Activated CD8-positive, alpha-beta memory T cell treated with anti-CD3 and anti-CD28 coated beads, Interleukin-2, amount 10 ng/mL, durations not matched to agents 7 days and 5 days (primary cell): ENCODE results near the gene RAB36. TPM values are rescaled to one million over a fixed set of nuclear protein-coding genes. Genes with fewer than 3 reads are reported as not detected.

ENCODE experiments used
- ATAC-seq: fragments of 150-1000 bp; cut with Tn5 transposase; one replicate; pipeline ENCODE4 v1.10.0; 2021; ENCODE audit warnings: moderate library complexity
- CTCF ChIA-PET: fragments of 350-600 bp; sonication (Branson Sonifier 250); formaldehyde crosslinking; loops from one replicate; lab custom pipeline; 2021; ENCODE audit warnings: antibody characterized with exemption; lab: Charles Lee
- DNase-seq: peaks from one replicate; pipeline ENCODE4 v3.0.0-alpha.2; 2020
- H3K27ac Mint-ChIP-seq: one replicate; pipeline ENCODE4 v1.8.0; 2021; ENCODE audit warnings: mild to moderate bottlenecking, mixed read lengths
- H3K27me3 Mint-ChIP-seq: one replicate; pipeline ENCODE4 v1.8.0; 2021; ENCODE audit warnings: mixed read lengths
- H3K36me3 Mint-ChIP-seq: one replicate; pipeline ENCODE4 v1.8.0; 2021; ENCODE audit warnings: mild to moderate bottlenecking, mixed read lengths
- H3K4me1 Mint-ChIP-seq: one replicate; pipeline ENCODE4 v1.8.0; 2021; ENCODE audit warnings: mixed read lengths
- H3K4me3 Mint-ChIP-seq: one replicate; pipeline ENCODE4 v1.8.0; 2021; ENCODE audit warnings: mild to moderate bottlenecking, moderate library complexity, mixed read lengths
- H3K9me3 Mint-ChIP-seq: one replicate; pipeline ENCODE4 v1.8.0; 2022; ENCODE audit warnings: low read depth, mixed read lengths
- total RNA-seq, 2 experiments: library from RNA; stranded (reverse); gene quantifications; one replicate each; pipeline ENCODE4 v1.2.3, GENCODE V29; 2021

The RAB36 gene
- total RNA-seq, 2 experiments from 2014 or later = 0.26 to 0.37 TPM

DNA sequence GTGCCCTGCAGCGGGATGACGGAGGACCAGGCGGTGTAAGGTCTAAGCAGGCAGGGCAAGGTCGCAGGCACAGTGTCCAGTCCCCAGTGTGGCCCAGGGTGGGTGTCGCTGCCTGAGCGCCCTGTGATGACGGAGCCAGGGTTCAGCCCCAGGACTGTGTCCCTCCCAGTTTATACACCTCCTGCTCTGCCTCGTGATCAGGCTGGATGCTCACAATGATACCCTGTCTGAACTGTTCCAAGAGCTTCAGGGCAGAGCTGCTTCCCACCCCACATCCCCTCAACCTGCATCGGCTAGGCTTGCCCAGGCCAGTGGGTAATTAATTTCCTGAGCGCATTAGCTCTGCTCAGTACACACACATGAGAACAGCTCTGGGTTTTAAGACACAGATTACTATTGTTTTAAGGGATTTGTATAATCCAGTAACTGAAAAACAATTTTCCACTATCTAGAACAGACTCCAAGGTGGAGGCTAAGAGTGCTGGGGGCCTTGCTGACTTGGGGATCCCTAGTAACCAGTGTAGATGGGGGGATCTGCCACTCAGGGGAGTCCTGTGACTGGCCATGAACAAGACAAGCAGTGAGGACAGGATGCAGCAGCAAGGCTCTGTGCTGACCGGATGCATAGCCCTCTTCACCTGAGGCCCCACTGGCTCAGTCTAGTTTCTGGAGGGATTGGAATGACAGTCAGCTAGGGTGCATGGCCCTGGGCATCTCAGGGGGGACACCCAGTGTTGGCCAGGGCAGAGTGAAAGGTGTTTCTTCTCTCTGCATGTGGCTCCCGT is 40.9 kb upstream of the RAB36 start:
- Mint-ChIP-seq H3K9me3 (no peaks in the 10 kb centered on the region), H3K27ac (no peak overlapping the region), H3K4me3 (no peak overlapping the region), H3K4me1 (no peaks in the 10 kb centered on the region), H3K27me3 (no peaks in the 10 kb centered on the region), H3K36me3 (no peaks in the 10 kb centered on the region)
- DNase-seq (no peak), ATAC-seq (no peak)
- CTCF ChIA-PET = interaction anchor here (0.8 kb wide), 1 partner anchor 69 kb away, joined by 3 read pairs; no protein-coding TSS in a partner anchor

DNA sequence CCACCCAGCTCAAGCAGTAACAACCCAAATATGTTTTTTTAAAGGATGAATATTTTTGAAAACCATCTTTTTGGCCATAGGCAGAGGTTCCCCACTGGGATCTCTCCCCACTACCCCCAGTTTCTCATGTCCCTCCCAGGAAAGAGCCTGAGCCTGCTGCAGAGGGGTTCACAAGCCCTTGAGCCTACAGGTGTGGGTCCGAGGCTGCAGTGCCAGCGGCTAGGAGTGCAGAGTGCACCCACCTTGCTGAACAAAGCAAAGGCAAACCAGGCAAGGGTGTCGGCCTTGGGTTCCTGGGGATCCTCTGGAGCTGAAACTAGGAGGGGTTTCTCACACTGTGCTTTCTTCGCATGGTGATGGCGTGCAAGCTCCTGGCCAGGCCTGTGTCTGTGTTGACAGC is 40.0 kb upstream of the RAB36 start:
- Mint-ChIP-seq H3K27me3 (no peaks in the 10 kb centered on the region), H3K36me3 (no peaks in the 10 kb centered on the region), H3K4me3 (no peak overlapping the region), H3K9me3 (no peaks in the 10 kb centered on the region), H3K4me1 (no peaks in the 10 kb centered on the region), H3K27ac (no peak overlapping the region)
- ATAC-seq (no peak), DNase-seq (no peak)
- CTCF ChIA-PET = interaction anchor here (0.6 kb wide), 1 partner anchor 509 kb away, joined by 3 read pairs; no protein-coding TSS in a partner anchor

DNA sequence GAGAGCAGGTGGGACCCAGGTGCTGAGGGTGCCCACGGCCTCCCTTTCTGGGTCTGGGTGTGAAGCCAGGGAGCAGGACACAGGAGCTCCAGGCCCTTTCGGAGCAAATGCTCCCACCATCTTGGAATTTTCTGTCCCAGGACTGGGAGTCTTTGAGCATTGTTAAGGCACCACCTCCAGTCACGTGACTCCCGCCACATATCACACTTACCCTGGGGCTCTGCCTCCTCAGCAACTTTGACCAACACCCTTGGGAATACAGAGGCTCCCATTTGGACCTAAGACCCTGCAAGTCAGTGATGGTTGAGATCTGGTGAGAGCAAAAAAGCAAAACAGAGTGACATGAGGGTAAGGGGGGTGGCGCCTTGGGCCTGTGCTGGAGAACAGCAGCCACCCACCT is 39.4 kb upstream of the RAB36 start:
- ATAC-seq (no peak), DNase-seq (no peak)
- Mint-ChIP-seq H3K4me1 (no peaks in the 10 kb centered on the region), H3K27ac (no peak overlapping the region), H3K36me3 (no peaks in the 10 kb centered on the region), H3K9me3 (no peaks in the 10 kb centered on the region), H3K27me3 (no peaks in the 10 kb centered on the region), H3K4me3 (no peak overlapping the region)
- CTCF ChIA-PET = interaction anchor here (0.6 kb wide), 1 partner anchor 509 kb away, joined by 3 read pairs; no protein-coding TSS in a partner anchor

DNA sequence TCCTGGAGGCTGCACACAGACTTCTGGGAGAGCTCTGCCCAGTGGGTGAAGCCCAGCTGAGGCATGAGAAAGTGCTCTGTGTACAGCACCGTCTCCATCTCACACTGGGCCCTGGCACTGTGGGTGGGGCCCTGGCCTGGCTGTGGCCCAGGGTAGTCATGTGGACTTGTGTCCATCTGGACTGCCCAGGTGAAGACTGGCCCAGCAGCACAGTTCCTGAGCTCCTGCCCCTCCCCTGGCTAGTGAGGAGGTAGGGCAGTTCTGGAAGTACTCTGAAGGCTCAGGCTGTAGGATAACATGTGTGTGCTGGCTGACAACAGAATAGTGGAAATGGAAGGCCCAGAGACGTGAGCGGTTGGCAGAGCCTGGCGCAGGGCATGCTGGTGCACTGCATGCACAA is 38.9 kb upstream of the RAB36 start:
- no peak for ATAC-seq
- no peaks in the 10 kb centered on the region for H3K4me1 Mint-ChIP-seq
- no peak overlapping the region for H3K27ac Mint-ChIP-seq
- CTCF ChIA-PET = no interaction called here
- H3K36me3 Mint-ChIP-seq = no peaks in the 10 kb centered on the region
- H3K9me3 Mint-ChIP-seq = no peaks in the 10 kb centered on the region
- H3K4me3 Mint-ChIP-seq = no peak overlapping the region
- DNase-seq = no peak
- H3K27me3 Mint-ChIP-seq = no peaks in the 10 kb centered on the region

DNA sequence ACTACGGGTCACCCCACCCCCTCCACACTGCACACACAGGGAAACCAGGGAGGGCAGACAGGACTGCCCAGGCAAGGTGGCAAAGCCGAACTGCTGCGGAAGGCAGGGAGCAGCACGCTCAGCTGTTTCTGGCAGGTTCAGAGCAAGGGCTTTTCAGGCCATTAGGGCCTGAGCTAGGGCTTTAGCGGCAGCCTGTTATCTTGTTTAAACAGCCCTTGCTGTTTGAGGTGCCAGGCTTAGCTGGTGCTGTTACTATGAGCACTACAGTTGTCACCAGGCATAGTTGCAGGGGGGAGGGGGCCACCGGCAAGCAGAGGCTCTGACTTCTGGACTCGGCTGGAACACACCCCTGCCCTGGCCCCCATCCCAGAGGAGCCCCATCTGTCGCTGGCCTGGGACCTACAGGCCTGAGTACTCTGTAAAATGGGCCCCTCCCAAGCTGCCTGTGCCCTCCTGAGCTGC is 38.3 kb upstream of the RAB36 start:
- Mint-ChIP-seq H3K9me3 (no peaks in the 10 kb centered on the region), H3K27ac (no peak overlapping the region), H3K27me3 (no peaks in the 10 kb centered on the region), H3K4me1 (no peaks in the 10 kb centered on the region), H3K4me3 (no peak overlapping the region), H3K36me3 (no peaks in the 10 kb centered on the region)
- DNase-seq (no peak), ATAC-seq (no peak)
- CTCF ChIA-PET = no interaction called here

DNA sequence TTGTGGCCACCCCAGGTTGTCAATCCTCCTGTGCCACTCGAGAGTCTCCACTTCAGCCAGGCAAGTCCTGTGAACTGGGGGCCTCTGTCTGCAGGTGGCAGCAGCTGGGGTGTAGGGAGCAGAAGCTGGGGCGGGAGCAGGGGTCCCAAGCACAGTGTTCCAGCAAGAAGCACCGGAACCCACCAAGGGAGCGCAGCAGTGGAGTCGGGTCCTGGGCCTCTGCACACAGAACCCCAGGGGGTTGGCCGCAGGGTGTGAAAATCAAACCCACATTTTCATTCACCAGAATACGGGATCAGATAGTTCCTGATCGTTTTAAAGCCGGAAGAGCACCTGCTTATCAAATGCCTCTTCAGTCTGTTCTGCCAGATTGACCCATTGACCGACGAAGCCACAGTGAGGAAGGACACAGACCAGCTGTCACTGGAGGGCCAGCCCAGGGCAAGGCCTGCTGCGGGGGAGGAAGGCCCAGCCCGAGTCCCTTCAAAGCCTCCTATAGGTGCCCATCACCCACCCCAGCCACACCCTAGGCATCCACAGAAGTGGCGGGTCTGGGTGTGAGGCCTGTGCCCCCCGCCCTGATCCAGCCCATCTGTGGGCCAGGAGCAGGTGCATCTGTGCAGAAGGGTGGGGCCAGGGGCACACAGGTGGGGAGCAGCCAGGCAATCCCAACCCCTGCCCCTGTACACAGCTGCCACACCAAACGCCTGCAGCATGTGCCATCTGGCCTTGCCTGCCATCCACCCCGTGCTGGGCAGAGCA is 37.6 kb upstream of the RAB36 start:
- H3K4me1 Mint-ChIP-seq = no peaks in the 10 kb centered on the region
- CTCF ChIA-PET = interaction anchor here (1.9 kb wide), 1 partner anchor 12 kb away, joined by 5 read pairs; no protein-coding TSS in a partner anchor
- H3K27ac Mint-ChIP-seq = no peak overlapping the region
- H3K9me3 Mint-ChIP-seq = no peaks in the 10 kb centered on the region
- no peaks in the 10 kb centered on the region for H3K27me3 Mint-ChIP-seq
- H3K4me3 Mint-ChIP-seq = no peak overlapping the region
- H3K36me3 Mint-ChIP-seq = no peaks in the 10 kb centered on the region
- ATAC-seq = no peak
- no peak for DNase-seq

DNA sequence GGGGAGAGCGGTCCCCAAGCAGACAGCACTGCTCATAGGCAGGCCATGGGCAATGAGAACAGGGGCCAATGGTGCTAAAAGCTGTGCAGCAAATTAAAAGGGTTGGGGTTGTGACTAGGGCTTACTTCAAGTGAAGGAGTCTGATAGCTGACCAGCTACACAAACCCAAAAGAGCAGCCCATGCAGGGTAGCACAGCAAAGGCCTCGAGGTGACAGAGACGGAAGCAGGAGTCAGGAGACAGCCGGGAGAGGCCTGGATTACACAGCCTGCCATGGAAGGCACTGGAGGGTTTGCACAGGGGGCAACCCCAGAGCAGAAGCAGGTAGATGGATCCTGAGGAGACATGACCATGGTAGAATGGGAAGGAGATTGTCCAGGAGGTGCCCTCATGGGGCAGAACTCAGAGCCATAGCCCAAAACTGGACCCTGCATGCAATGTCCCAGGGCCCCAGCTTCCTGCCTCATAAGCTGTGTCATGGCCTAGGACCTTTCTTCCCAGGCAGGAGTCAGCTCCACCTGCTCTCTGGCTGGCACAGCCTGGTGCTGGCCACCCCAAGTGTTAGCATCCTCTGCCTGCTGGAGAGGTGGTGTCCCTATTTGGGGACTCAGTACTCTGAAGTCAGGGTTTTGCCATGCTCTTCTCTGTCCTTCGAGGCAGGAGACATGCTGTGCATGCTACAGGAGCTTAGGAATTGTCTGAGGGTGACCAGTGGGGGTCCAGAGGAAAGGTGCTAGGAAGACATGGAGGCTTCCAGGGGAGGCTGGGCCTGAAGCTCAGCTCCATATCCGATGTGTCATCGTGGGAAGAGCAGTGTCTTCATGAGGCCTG is 36.8 kb upstream of the RAB36 start:
- H3K4me3 Mint-ChIP-seq = no peak overlapping the region
- ATAC-seq (no peak), DNase-seq (no peak)
- H3K9me3 Mint-ChIP-seq = no peaks in the 10 kb centered on the region
- H3K27ac Mint-ChIP-seq = no peak overlapping the region
- H3K36me3 Mint-ChIP-seq = no peaks in the 10 kb centered on the region
- no peaks in the 10 kb centered on the region for H3K4me1 Mint-ChIP-seq
- CTCF ChIA-PET = interaction anchor here (1.7 to 1.9 kb wide), 2 partner anchors 11 to 20 kb away, joined by 5 read pairs; no protein-coding TSS in a partner anchor
- no peaks in the 10 kb centered on the region for H3K27me3 Mint-ChIP-seq

DNA sequence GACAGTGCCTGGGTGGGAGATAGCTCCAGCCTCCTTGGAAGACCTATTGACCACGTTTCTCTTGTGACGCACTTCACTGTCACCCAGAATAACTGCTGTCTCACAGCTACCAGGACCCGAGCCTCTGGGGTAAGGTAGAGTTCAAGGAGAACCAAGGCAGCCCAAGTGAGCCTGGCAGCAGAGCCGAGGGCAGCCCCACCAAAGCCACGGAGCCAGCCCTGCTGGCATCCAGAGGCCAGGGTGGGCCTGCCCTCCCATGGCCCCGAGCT is 36.3 kb upstream of the RAB36 start:
- H3K9me3 Mint-ChIP-seq = no peaks in the 10 kb centered on the region
- no peak overlapping the region for H3K4me3 Mint-ChIP-seq
- no peaks in the 10 kb centered on the region for H3K4me1 Mint-ChIP-seq
- no peak for ATAC-seq
- no peaks in the 10 kb centered on the region for H3K27me3 Mint-ChIP-seq
- DNase-seq = no peak
- CTCF ChIA-PET = interaction anchor here (1.7 to 1.9 kb wide), 2 partner anchors 10 to 19 kb away, joined by 5 read pairs; no protein-coding TSS in a partner anchor
- no peak overlapping the region for H3K27ac Mint-ChIP-seq
- H3K36me3 Mint-ChIP-seq = no peaks in the 10 kb centered on the region

DNA sequence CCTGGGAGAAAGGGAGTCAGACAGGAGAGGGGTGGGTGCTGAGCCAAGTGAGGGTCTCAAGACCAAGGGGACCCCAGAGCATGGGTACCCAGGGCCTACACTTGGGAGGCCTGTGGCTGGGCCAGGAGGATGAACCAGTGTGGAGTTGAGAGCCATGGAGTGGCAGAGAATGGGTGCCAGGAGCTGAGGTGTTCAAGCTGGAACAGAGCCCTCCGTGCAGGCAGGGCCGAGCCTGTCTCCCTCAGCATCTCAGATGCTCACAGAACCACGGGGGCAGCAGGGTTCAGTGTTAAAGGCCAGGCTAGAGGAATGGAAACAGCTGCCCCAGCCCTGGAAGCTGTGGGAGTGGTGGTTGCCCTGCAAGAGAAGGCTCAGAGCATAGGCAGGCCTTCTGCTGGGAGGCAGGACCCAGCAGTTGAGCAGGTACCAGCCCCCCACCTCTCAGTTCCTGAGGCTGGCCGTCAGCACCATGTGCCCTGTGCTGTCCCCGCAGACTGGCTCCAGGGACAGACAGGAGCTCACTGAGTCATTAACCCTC is 35.8 kb upstream of the RAB36 start:
- Mint-ChIP-seq H3K27ac (no peak overlapping the region), H3K4me3 (no peak overlapping the region), H3K27me3 (no peaks in the 10 kb centered on the region), H3K9me3 (no peaks in the 10 kb centered on the region), H3K4me1 (no peaks in the 10 kb centered on the region), H3K36me3 (no peaks in the 10 kb centered on the region)
- ATAC-seq (no peak), DNase-seq (no peak)
- CTCF ChIA-PET = interaction anchor here (1.7 to 1.9 kb wide), 2 partner anchors 10 to 19 kb away, joined by 5 read pairs; no protein-coding TSS in a partner anchor

DNA sequence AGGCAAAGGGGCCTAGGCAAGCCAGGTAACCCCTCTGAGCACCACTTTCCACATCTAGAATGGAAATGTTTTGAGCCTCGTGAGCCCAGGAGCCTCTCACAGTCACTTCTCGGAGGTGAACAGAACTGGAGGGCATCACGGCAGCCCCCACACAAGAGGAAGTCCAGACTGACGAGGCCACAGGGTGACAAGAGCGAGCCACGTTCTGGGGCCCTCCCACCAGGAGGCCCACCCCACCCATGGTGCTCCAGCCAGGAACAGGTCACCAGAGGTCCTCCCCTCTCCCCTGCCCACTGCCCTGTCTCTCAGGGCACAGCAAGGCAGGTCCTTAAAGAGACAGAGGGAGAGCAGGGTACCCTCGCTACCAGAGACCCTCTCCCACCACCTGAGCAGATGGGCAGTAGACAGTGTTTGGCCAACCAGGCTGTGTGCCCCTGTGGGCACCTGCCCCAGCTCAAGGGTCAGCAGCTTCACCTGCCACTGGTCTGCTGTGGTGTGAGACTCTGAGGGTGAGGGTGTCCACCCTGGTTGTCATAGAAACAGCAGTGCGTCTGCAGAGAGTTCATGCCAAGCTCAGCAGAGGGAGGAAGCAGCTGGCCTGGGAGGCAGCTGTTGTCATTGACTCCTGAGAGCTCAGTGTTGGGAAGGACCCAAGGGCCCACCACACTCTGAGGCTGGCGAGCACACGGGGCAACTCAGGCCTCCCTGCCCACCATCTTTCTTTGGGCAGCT is 34.9 kb upstream of the RAB36 start:
- Mint-ChIP-seq H3K4me3 (no peak overlapping the region), H3K27ac (no peak overlapping the region), H3K9me3 (no peaks in the 10 kb centered on the region), H3K4me1 (no peaks in the 10 kb centered on the region), H3K27me3 (no peaks in the 10 kb centered on the region), H3K36me3 (no peaks in the 10 kb centered on the region)
- no peak for DNase-seq
- ATAC-seq = no peak
- CTCF ChIA-PET = no interaction called here

DNA sequence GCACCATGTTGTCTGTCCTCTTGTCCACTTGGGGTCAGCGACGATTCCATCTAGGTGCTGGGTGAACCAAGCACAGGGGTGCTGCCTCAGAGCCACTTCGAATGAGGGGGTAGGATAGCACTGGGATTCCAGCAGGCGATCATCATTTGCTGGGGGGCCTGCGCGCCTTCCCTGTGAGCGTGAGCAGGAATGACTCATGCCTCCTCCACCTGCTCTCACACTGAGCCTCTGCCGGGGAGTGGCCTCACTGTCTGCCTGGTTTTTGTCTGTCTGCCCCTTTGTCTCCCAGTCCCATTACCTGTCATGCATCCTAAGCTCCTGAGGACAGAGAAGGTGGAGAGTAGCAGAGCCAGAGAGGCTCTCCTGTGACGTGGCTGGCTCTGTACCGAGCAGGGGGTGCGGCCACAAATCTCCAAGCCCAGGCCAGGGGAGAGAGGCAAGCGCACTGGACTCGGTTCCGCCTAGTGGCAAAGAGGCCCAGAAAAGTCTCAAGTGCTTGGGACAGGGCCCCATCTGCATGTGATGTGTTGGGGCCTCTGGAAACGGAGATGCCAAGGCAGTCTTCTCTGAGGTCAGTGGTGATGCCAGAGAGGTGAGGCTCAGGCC is 34.3 kb upstream of the RAB36 start:
- Mint-ChIP-seq H3K4me1 (no peaks in the 10 kb centered on the region), H3K27ac (no peak overlapping the region), H3K27me3 (no peaks in the 10 kb centered on the region), H3K36me3 (no peaks in the 10 kb centered on the region), H3K4me3 (no peak overlapping the region), H3K9me3 (no peaks in the 10 kb centered on the region)
- CTCF ChIA-PET = no interaction called here
- no peak for ATAC-seq
- DNase-seq = no peak

DNA sequence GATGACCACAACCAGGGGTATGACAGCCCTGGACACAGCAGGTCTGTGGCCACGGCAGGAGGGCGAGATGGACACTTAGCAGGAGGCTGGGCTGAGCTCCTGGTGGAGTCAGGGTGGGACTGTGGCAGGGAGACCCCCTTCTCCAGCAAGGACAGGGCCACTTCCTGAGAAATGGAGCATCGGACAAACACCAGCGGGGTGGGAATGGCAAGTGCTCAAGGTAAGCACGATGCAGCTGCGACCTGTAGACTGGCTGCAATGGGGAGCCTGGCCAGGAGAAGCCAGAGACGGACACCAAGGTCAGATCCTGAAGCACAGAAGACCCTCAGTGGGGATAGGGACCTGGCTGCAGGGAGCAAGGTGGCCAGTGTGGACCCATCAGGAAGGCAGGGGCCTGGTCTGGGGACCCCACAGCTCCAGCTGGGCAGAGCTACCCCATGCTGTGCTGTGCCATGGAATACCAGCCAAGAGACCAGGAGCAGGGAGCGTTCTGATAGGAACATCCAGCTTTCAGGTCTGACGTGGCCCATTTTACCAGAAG is 32.7 kb upstream of the RAB36 start:
- no peak overlapping the region for H3K4me3 Mint-ChIP-seq
- H3K27ac Mint-ChIP-seq = no peak overlapping the region
- no peaks in the 10 kb centered on the region for H3K9me3 Mint-ChIP-seq
- CTCF ChIA-PET = interaction anchor here (2.4 kb wide), 1 partner anchor 15 kb away, joined by 8 read pairs; no protein-coding TSS in a partner anchor
- H3K4me1 Mint-ChIP-seq = no peaks in the 10 kb centered on the region
- ATAC-seq (no peak), DNase-seq (no peak)
- H3K36me3 Mint-ChIP-seq = no peaks in the 10 kb centered on the region
- H3K27me3 Mint-ChIP-seq = no peaks in the 10 kb centered on the region
